OCI-LY7 (cell line): ENCODE measurements around the gene EPB41L4B.

Source experiments
- EZH2phosphoT487 ChIP-seq: fragments of 200-600 bp; sonication (generic); IDR thresholded peaks from 2 replicates; pipeline ENCODE4 v1.6.1; 2018; ENCODE audit warnings: low read depth, borderline replicate concordance, mild to moderate bottlenecking, mixed run types, antibody characterized with exemption, low read length, moderate library complexity, mixed read lengths
- TF ChIP-seq, protein P1 (sequence below): fragments of 200-600 bp; sonication (generic); conservative IDR thresholded peaks from 2 replicates; pipeline ENCODE4 v1.5.1; 2014; ENCODE audit warnings: mild to moderate bottlenecking, antibody characterized with exemption, low read length, moderate library complexity, mixed read lengths

GRCh38 chr9:109247228-109247627 is 73.6 kb downstream of the EPB41L4B start:
- TF ChIP-seq, protein P1, sequence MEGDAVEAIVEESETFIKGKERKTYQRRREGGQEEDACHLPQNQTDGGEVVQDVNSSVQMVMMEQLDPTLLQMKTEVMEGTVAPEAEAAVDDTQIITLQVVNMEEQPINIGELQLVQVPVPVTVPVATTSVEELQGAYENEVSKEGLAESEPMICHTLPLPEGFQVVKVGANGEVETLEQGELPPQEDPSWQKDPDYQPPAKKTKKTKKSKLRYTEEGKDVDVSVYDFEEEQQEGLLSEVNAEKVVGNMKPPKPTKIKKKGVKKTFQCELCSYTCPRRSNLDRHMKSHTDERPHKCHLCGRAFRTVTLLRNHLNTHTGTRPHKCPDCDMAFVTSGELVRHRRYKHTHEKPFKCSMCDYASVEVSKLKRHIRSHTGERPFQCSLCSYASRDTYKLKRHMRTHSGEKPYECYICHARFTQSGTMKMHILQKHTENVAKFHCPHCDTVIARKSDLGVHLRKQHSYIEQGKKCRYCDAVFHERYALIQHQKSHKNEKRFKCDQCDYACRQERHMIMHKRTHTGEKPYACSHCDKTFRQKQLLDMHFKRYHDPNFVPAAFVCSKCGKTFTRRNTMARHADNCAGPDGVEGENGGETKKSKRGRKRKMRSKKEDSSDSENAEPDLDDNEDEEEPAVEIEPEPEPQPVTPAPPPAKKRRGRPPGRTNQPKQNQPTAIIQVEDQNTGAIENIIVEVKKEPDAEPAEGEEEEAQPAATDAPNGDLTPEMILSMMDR, result no peak
- no peak for TF ChIP-seq EZH2phosphoT487
